Stimulated activated CD8-positive, alpha-beta memory T cell treated with anti-CD3 and anti-CD28 coated beads, Interleukin-2, amount 100 ng/mL, for 1 hour (primary cell): ENCODE data around the gene CFAP210.
"Not testable (repeated sequence)": the region's sequence is repeated elsewhere in the genome, so short reads cannot be mapped to it uniquely, and the experiment has no call there.

Source experiments
- DNase-seq, 2 donors: peaks; one replicate each; pipeline ENCODE4 v3.0.0-alpha.2; 2020; ENCODE audit warnings: low read depth in 2 of 2

The CFAP210 gene

GRCh38 chr2:169712791-169713227, 18.6 kb upstream of the CFAP210 start:
- no peak for DNase-seq

- no peak for DNase-seq
Observed at GRCh38 chr2:169711751-169712509, 17.7 kb upstream of the CFAP210 start.

- DNase-seq, result no peak
Observed at GRCh38 chr2:169709981-169710380, 15.8 kb upstream of the CFAP210 start.

- DNase-seq, result no peak
Observed at GRCh38 chr2:169709331-169709730, 15.1 kb upstream of the CFAP210 start.

GRCh38 chr2:169707626-169708025, 13.4 kb upstream of the CFAP210 start:
- no peak for DNase-seq

- DNase-seq, result no peak
Observed at GRCh38 chr2:169705927-169706326, 11.7 kb upstream of the CFAP210 start.

GRCh38 chr2:169704160-169704708, 10.0 kb upstream of the CFAP210 start:
- no peak for DNase-seq

- no peak for DNase-seq
Observed at GRCh38 chr2:169702996-169703395, 8.8 kb upstream of the CFAP210 start.

GRCh38 chr2:169699173-169699572, 5.0 kb upstream of the CFAP210 start:
- not testable (repeated sequence) for DNase-seq

- DNase-seq, result no peak
Observed at GRCh38 chr2:169696381-169696780, 2.2 kb upstream of the CFAP210 start.

- no peak for DNase-seq
Observed at GRCh38 chr2:169694894-169695260, 672 bp upstream of the CFAP210 start.

- no peak for DNase-seq
Observed at GRCh38 chr2:169693360-169693759, 845 bp downstream of the CFAP210 start.

- DNase-seq, result no peak
Observed at GRCh38 chr2:169692718-169693117, 1.5 kb downstream of the CFAP210 start.

- DNase-seq, result no peak
Observed at GRCh38 chr2:169690958-169691357, 3.2 kb downstream of the CFAP210 start.

GRCh38 chr2:169687943-169688342, 6.3 kb downstream of the CFAP210 start:
- not testable (repeated sequence) for DNase-seq

- DNase-seq, result not testable (repeated sequence)
Observed at GRCh38 chr2:169686825-169687224, 7.4 kb downstream of the CFAP210 start.

- DNase-seq, result not testable (repeated sequence)
Observed at GRCh38 chr2:169684712-169685111, 9.5 kb downstream of the CFAP210 start.

GRCh38 chr2:169684135-169684565, 10.1 kb downstream of the CFAP210 start:
- no peak for DNase-seq

- DNase-seq, result no peak
Observed at GRCh38 chr2:169683425-169684134, 10.6 kb downstream of the CFAP210 start.

GRCh38 chr2:169683054-169683424, 11.2 kb downstream of the CFAP210 start:
- DNase-seq, result no peak

GRCh38 chr2:169676850-169677249, 17.4 kb downstream of the CFAP210 start:
- DNase-seq, result no peak

GRCh38 chr2:169676357-169676756, 17.8 kb downstream of the CFAP210 start:
- no peak for DNase-seq

GRCh38 chr2:169673921-169674320, 20.3 kb downstream of the CFAP210 start:
- DNase-seq, result no peak
